Hepatocyte (in vitro differentiated cells): ENCODE measurements around the gene TERF2IP. TPM values are rescaled to one million over a fixed set of nuclear protein-coding genes. Genes with fewer than 3 reads are reported as not detected.
A peak's percentile ranks its signal among the peaks of the same experiment; 100 is the strongest.

Experiments
- DNase-seq: peaks from one replicate; pipeline ENCODE4 v3.0.0-alpha.2; 2016; ENCODE audit warnings: low spot score
- H2AFZ ChIP-seq: fragments of 200-600 bp; sonication (generic); 2 replicates; pipeline ENCODE4 v1.6.0; 2016; ENCODE audit warnings: antibody characterized with exemption, mild to moderate bottlenecking
- H3K27ac ChIP-seq: fragments of 200-600 bp; sonication (generic); 2 replicates; pipeline ENCODE4 v1.5.1; 2016; ENCODE audit warnings: mild to moderate bottlenecking
- H3K27me3 ChIP-seq: fragments of 200-600 bp; sonication (generic); 2 replicates; pipeline ENCODE4 v1.6.1; 2016
- H3K36me3 ChIP-seq: fragments of 200-600 bp; sonication (generic); replicated peaks from 2 replicates; pipeline ENCODE4 v1.5.1; 2016; ENCODE audit warnings: low read depth; ENCODE audit not compliant: insufficient read depth
- H3K4me1 ChIP-seq: fragments of 200-600 bp; sonication (generic); 2 replicates; pipeline ENCODE4 v1.5.1; 2016; ENCODE audit warnings: mild to moderate bottlenecking, moderate library complexity; ENCODE audit not compliant: insufficient read depth
- H3K4me2 ChIP-seq: fragments of 200-600 bp; sonication (generic); 2 replicates; pipeline ENCODE4 v1.6.0; 2016
- H3K4me3 ChIP-seq: fragments of 200-600 bp; sonication (generic); 2 replicates; pipeline ENCODE4 v1.5.1; 2016; ENCODE audit warnings: mild to moderate bottlenecking
- H3K79me2 ChIP-seq: fragments of 200-600 bp; sonication (generic); 2 replicates; pipeline ENCODE4 v1.6.0; 2017; ENCODE audit warnings: mild to moderate bottlenecking
- H3K9me2 ChIP-seq: fragments of 200-600 bp; sonication (generic); replicated peaks from 2 replicates; pipeline ENCODE4 v1.6.0; 2017; ENCODE audit warnings: mild to moderate bottlenecking; ENCODE audit not compliant: insufficient read depth
- H3K9me3 ChIP-seq: fragments of 200-600 bp; sonication (generic); 2 replicates; pipeline ENCODE4 v1.5.1; 2016; ENCODE audit warnings: low read depth, mild to moderate bottlenecking
- H4K20me1 ChIP-seq: fragments of 200-600 bp; sonication (generic); 2 replicates; pipeline ENCODE4 v1.6.0; 2016; ENCODE audit warnings: mild to moderate bottlenecking; ENCODE audit not compliant: insufficient read depth, poor library complexity, severe bottlenecking
- CTCF ChIP-seq: fragments of 200-600 bp; sonication (generic); IDR thresholded peaks from 2 replicates; pipeline ENCODE4 v1.5.1; 2016; ENCODE audit warnings: antibody characterized with exemption, mild to moderate bottlenecking; ENCODE audit not compliant: poor library complexity
- EZH2 ChIP-seq: fragments of 200-600 bp; sonication (generic); IDR thresholded peaks from 2 replicates; pipeline ENCODE4 v1.6.1; 2016; ENCODE audit warnings: antibody characterized with exemption, mild to moderate bottlenecking, borderline replicate concordance
- EZH2phosphoT487 ChIP-seq: fragments of 200-600 bp; sonication (generic); IDR thresholded peaks from one replicate; pipeline ENCODE4 v1.6.1; 2018; ENCODE audit warnings: antibody characterized with exemption, mild to moderate bottlenecking, low read depth, moderate library complexity; ENCODE audit not compliant: unreplicated experiment, severe bottlenecking
- WGBS: methylation state at CpG from one replicate; pipeline ENCODE4 v1.1.6; 2016; ENCODE audit warnings: low lambda C conversion rate; ENCODE audit errors: missing lambda C conversion rate; 5-methylcytosine and 5-hydroxymethylcytosine counted together
- polyA plus RNA-seq: library from polyadenylated mRNA; unstranded; fragments of >200 nt; fragmentation: Nextera tagmentation; extraction: Ambion mirVana; gene quantifications from 2 replicates; pipeline ENCODE4 v1.2.1, GENCODE V29; 2016
- total RNA-seq: library from RNA; depleted of rRNA; stranded (reverse); fragments of >200 nt; gene quantifications from 2 replicates; pipeline ENCODE4 v1.2.3, GENCODE V29; 2014

The TERF2IP gene
- total and polyA plus RNA-seq, 2 experiments from 2014 or later: 50.2 to 78.5 TPM

GRCh38 chr16:75648265-75649076, 898 bp downstream of the TERF2IP start:
- peaks cover 62% of the 10 kb centered on the region for H4K20me1 ChIP-seq
- H3K79me2 ChIP-seq: peaks cover 86% of the 10 kb centered on the region
- 2% methylated on average over 52 of the region's 62 CpGs for WGBS

GRCh38 chr16:75653922-75654321, 6.3 kb downstream of the TERF2IP start:
- no peak for DNase-seq
- Histone ChIP-seq H4K20me1 (peaks cover 58% of the 10 kb centered on the region), H3K9me3 (no peaks in the 10 kb centered on the region), H3K27ac (no peak overlapping the region), H3K4me3 (no peak overlapping the region), H3K4me1 (peaks cover 18% of the 10 kb centered on the region), H3K9me2 (no peaks in the 10 kb centered on the region), H3K27me3 (no peaks in the 10 kb centered on the region), H3K4me2 (no peak overlapping the region), H3K36me3 (no peaks in the 10 kb centered on the region), H2AFZ (no peak overlapping the region), H3K79me2 (peaks cover 64% of the 10 kb centered on the region)
- TF ChIP-seq CTCF (no peak), EZH2phosphoT487 (no peak), EZH2 (no peak)
- WGBS: 33% methylated on average over 1 of the region's 1 CpG

More at GRCh38 chr16:75648265-75649076, 898 bp downstream of the TERF2IP start:
- Histone ChIP-seq H2AFZ (peak overlapping the region; percentile 49), H3K4me1 (peaks cover 18% of the 10 kb centered on the region), H3K27ac (peak overlapping the region; percentile 98), H3K27me3 (no peaks in the 10 kb centered on the region), H3K4me2 (peak overlapping the region; percentile 77), H3K9me2 (no peaks in the 10 kb centered on the region), H3K36me3 (no peaks in the 10 kb centered on the region), H3K4me3 (peak overlapping the region; percentile 70), H3K9me3 (no peaks in the 10 kb centered on the region)
- TF ChIP-seq EZH2phosphoT487 (no peak), CTCF (no peak), EZH2 (no peak)
- peak; percentile 92 for DNase-seq

GRCh38 chr16:75658175-75658574, 10.6 kb downstream of the TERF2IP start:
- H2AFZ ChIP-seq: no peak overlapping the region
- WGBS: 93% methylated on average over 2 of the region's 2 CpGs
- H3K4me3 ChIP-seq: no peak overlapping the region
- H3K9me2 ChIP-seq: no peaks in the 10 kb centered on the region
- H3K27me3 ChIP-seq: no peaks in the 10 kb centered on the region
- peaks cover 16% of the 10 kb centered on the region for H4K20me1 ChIP-seq
- H3K9me3 ChIP-seq: no peaks in the 10 kb centered on the region
- TF ChIP-seq CTCF (no peak), EZH2 (no peak), EZH2phosphoT487 (no peak)
- H3K4me2 ChIP-seq: no peak overlapping the region
- H3K36me3 ChIP-seq: no peaks in the 10 kb centered on the region
- DNase-seq: no peak
- no peaks in the 10 kb centered on the region for H3K4me1 ChIP-seq
- H3K27ac ChIP-seq: no peak overlapping the region
- peaks cover 22% of the 10 kb centered on the region for H3K79me2 ChIP-seq
